GM15510 (cell line): ENCODE measurements around the gene MND1.

Experiments
- POLR2A ChIP-seq: IDR thresholded peaks from 3 replicates; pipeline ENCODE4 v1.6.1; 2011; ENCODE audit warnings: borderline replicate concordance; ENCODE audit not compliant: insufficient read length; ENCODE audit errors: extremely low read depth

The MND1 gene

GRCh38 chr4:153434190-153434589 lies 89.7 kb downstream of the MND1 start:
- no peak for TF ChIP-seq POLR2A

GRCh38 chr4:153438916-153439756 lies 94.6 kb downstream of the MND1 start:
- no peak for TF ChIP-seq POLR2A

- no peak for TF ChIP-seq POLR2A
Observed at GRCh38 chr4:153439831-153440230, 95.3 kb downstream of the MND1 start.

- TF ChIP-seq POLR2A, result no peak
Observed at GRCh38 chr4:153440475-153440874, 96.0 kb downstream of the MND1 start.

GRCh38 chr4:153447175-153447905 lies 102.9 kb downstream of the MND1 start:
- no peak for TF ChIP-seq POLR2A

- no peak for TF ChIP-seq POLR2A
Observed at GRCh38 chr4:153448003-153448731, 103.7 kb downstream of the MND1 start.

- TF ChIP-seq POLR2A, result no peak
Observed at GRCh38 chr4:153449338-153449737, 104.8 kb downstream of the MND1 start.

GRCh38 chr4:153450544-153450917 lies 106.0 kb downstream of the MND1 start:
- TF ChIP-seq POLR2A, result no peak

- no peak for TF ChIP-seq POLR2A
Observed at GRCh38 chr4:153451911-153452657, 107.6 kb downstream of the MND1 start.

GRCh38 chr4:153452658-153453378 lies 108.3 kb downstream of the MND1 start:
- TF ChIP-seq POLR2A, result no peak

- TF ChIP-seq POLR2A, result no peak
Observed at GRCh38 chr4:153453402-153453801, 108.9 kb downstream of the MND1 start.

GRCh38 chr4:153458969-153459368 lies 114.5 kb downstream of the MND1 start:
- TF ChIP-seq POLR2A, result no peak

GRCh38 chr4:153464068-153464467 lies 119.6 kb downstream of the MND1 start:
- no peak for TF ChIP-seq POLR2A
